Bone marrow (tissue), 2 donors: ENCODE measurements around the gene ABCG4.
A peak's percentile ranks its signal among the peaks of the same experiment; 100 is the strongest.
"Not testable (repeated sequence)": the region's sequence is repeated elsewhere in the genome, so short reads cannot be mapped to it uniquely, and the experiment has no call there.

Experiments used
- DNase-seq, 2 donors: peaks; one replicate each; lab custom pipeline; 2025; lab: John Stamatoyannopoulos, UW

The ABCG4 gene

GRCh38 chr11:119153049-119153818, 4.4 kb downstream of the ABCG4 start:
- DNase-seq = no peak

GRCh38 chr11:119154178-119154577, 5.3 kb downstream of the ABCG4 start:
- no peak for DNase-seq

- no peak for DNase-seq
Observed at GRCh38 chr11:119155733-119156492, 7.1 kb downstream of the ABCG4 start.

GRCh38 chr11:119156496-119156895, 7.6 kb downstream of the ABCG4 start:
- no peak for DNase-seq

GRCh38 chr11:119157063-119157462, 8.2 kb downstream of the ABCG4 start:
- no peak for DNase-seq

GRCh38 chr11:119158467-119158866, 9.6 kb downstream of the ABCG4 start:
- no peak for DNase-seq

GRCh38 chr11:119160151-119160550, 11.3 kb downstream of the ABCG4 start:
- DNase-seq = no peak

GRCh38 chr11:119161871-119162270, 13.0 kb downstream of the ABCG4 start:
- no peak for DNase-seq

GRCh38 chr11:119166368-119167076, 17.7 kb downstream of the ABCG4 start:
- no peak for DNase-seq

GRCh38 chr11:119167077-119167458, 18.2 kb downstream of the ABCG4 start:
- DNase-seq = not testable (repeated sequence)

- no peak for DNase-seq
Observed at GRCh38 chr11:119167933-119168332, 19.1 kb downstream of the ABCG4 start.

GRCh38 chr11:119168471-119169281, 19.8 kb downstream of the ABCG4 start, which contains the start of gene NLRX1:
Gene NLRX1 (plus strand): TSS chr11:119168725. CDS start chr11:119171404, 2,679 bp downstream.
- DNase-seq = peak; percentile 67 to 88

- peak in 1 of 2 donors; percentile 19 for DNase-seq
Observed at GRCh38 chr11:119169282-119169719, 20.4 kb downstream of the ABCG4 start.

- peak in 1 of 2 donors; percentile 20 for DNase-seq
Observed at GRCh38 chr11:119172513-119172912, 23.7 kb downstream of the ABCG4 start.

GRCh38 chr11:119173453-119173852, 24.6 kb downstream of the ABCG4 start:
- no peak for DNase-seq

GRCh38 chr11:119175493-119176077, 26.7 kb downstream of the ABCG4 start:
- DNase-seq = no peak

GRCh38 chr11:119178166-119178680, 29.4 kb downstream of the ABCG4 start:
- peak in 1 of 2 donors; percentile 8 for DNase-seq

GRCh38 chr11:119179342-119179741, 30.5 kb downstream of the ABCG4 start:
- DNase-seq = no peak

GRCh38 chr11:119179983-119180382, 31.1 kb downstream of the ABCG4 start:
- DNase-seq = no peak

GRCh38 chr11:119180729-119181676, 32.2 kb downstream of the ABCG4 start:
- DNase-seq = no peak
